Measurements from ENCODE around the gene CHST6.
"Not testable (repeated sequence)": the region's sequence is repeated elsewhere in the genome, so short reads cannot be mapped to it uniquely, and the experiment has no call there.

Gene CHST6

GRCh38 chr16:75495076-75495674, at the start of gene CHST6:
Gene CHST6, minus strand, starts transcription at chr16:75495441. Its CDS starts 15,613 bp downstream, at chr16:75479828.
- DNase-seq, result no peak

GRCh38 chr16:75542462-75542861, 47.2 kb upstream of the CHST6 start:
- not testable (repeated sequence) for DNase-seq

- DNase-seq, result no peak
Measured at GRCh38 chr16:75541236-75541635, 46.0 kb upstream of the CHST6 start.

- DNase-seq, result not testable (repeated sequence)
Measured at GRCh38 chr16:75538882-75539565, 43.8 kb upstream of the CHST6 start.

GRCh38 chr16:75537776-75538175, 42.5 kb upstream of the CHST6 start:
- no peak for DNase-seq

- no peak for DNase-seq
Measured at GRCh38 chr16:75535901-75536300, 40.7 kb upstream of the CHST6 start, which contains the start of gene CHST5. Gene CHST5, minus strand, starts transcription at chr16:75536108. Its CDS starts 5,724 bp downstream, at chr16:75530384.

- no peak for DNase-seq
Measured at GRCh38 chr16:75535211-75535843, 40.1 kb upstream of the CHST6 start.

- DNase-seq, result no peak
Measured at GRCh38 chr16:75534560-75535205, 39.4 kb upstream of the CHST6 start.

GRCh38 chr16:75532791-75533190, 37.5 kb upstream of the CHST6 start:
- no peak for DNase-seq

- no peak for DNase-seq
Measured at GRCh38 chr16:75532142-75532765, 37.0 kb upstream of the CHST6 start.

- DNase-seq, result no peak
Measured at GRCh38 chr16:75529959-75530358, 34.7 kb upstream of the CHST6 start.

- DNase-seq, result no peak
Measured at GRCh38 chr16:75529056-75529905, 34.0 kb upstream of the CHST6 start.

- no peak for DNase-seq
Measured at GRCh38 chr16:75527825-75528299, 32.6 kb upstream of the CHST6 start.

GRCh38 chr16:75526032-75526790, 31.0 kb upstream of the CHST6 start:
- no peak for DNase-seq

GRCh38 chr16:75519175-75519574, 23.9 kb upstream of the CHST6 start:
- DNase-seq, result no peak

- DNase-seq, result not testable (repeated sequence)
Measured at GRCh38 chr16:75516189-75516966, 21.1 kb upstream of the CHST6 start.

GRCh38 chr16:75514296-75514695, 19.1 kb upstream of the CHST6 start:
- DNase-seq, result no peak

GRCh38 chr16:75506574-75506973, 11.3 kb upstream of the CHST6 start:
- DNase-seq, result no peak

- DNase-seq, result no peak
Measured at GRCh38 chr16:75506107-75506506, 10.9 kb upstream of the CHST6 start.

GRCh38 chr16:75503801-75504200, 8.6 kb upstream of the CHST6 start:
- no peak for DNase-seq

All from stimulated activated naive CD4-positive, alpha-beta T cell treated with Interleukin-2 at 50 U/mL for 16 hours (primary cell).